ENCODE data around the gene LCN10.

DNA sequence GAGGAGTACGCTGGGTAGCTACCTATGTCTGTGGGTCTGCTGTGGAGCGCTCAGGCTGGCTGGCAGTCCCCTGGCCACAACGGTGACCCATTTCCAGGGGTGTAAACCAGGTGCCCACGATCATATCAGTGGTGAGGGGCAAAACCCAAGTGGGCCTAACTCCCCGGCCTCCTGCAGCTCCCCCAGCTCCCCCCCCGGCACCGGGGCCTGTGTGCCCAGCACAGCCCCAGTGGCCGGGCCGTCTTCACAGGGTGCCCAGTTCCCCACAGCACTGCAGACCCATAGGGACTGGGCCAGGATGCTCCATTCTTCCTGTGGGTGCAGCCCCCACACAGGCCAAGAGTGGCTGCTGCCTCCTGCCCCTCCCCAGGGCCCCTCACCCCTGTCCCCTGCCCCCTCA, 16.3 kb upstream of the LCN10 start:
- TF ChIP-seq, protein P1, sequence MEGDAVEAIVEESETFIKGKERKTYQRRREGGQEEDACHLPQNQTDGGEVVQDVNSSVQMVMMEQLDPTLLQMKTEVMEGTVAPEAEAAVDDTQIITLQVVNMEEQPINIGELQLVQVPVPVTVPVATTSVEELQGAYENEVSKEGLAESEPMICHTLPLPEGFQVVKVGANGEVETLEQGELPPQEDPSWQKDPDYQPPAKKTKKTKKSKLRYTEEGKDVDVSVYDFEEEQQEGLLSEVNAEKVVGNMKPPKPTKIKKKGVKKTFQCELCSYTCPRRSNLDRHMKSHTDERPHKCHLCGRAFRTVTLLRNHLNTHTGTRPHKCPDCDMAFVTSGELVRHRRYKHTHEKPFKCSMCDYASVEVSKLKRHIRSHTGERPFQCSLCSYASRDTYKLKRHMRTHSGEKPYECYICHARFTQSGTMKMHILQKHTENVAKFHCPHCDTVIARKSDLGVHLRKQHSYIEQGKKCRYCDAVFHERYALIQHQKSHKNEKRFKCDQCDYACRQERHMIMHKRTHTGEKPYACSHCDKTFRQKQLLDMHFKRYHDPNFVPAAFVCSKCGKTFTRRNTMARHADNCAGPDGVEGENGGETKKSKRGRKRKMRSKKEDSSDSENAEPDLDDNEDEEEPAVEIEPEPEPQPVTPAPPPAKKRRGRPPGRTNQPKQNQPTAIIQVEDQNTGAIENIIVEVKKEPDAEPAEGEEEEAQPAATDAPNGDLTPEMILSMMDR (IDR thresholded peaks at IDR 0.05; ENCODE audit: low read length) = no peak
- TF ChIP-seq EZH2 (IDR thresholded peaks at IDR 0.05; ENCODE audit: borderline replicate concordance, low read length) = no peak
